Measurements from ENCODE around the gene BTAF1.
"Not testable (repeated sequence)": the region's sequence is repeated elsewhere in the genome, so short reads cannot be mapped to it uniquely, and the experiment has no call there.

The BTAF1 gene

DNA sequence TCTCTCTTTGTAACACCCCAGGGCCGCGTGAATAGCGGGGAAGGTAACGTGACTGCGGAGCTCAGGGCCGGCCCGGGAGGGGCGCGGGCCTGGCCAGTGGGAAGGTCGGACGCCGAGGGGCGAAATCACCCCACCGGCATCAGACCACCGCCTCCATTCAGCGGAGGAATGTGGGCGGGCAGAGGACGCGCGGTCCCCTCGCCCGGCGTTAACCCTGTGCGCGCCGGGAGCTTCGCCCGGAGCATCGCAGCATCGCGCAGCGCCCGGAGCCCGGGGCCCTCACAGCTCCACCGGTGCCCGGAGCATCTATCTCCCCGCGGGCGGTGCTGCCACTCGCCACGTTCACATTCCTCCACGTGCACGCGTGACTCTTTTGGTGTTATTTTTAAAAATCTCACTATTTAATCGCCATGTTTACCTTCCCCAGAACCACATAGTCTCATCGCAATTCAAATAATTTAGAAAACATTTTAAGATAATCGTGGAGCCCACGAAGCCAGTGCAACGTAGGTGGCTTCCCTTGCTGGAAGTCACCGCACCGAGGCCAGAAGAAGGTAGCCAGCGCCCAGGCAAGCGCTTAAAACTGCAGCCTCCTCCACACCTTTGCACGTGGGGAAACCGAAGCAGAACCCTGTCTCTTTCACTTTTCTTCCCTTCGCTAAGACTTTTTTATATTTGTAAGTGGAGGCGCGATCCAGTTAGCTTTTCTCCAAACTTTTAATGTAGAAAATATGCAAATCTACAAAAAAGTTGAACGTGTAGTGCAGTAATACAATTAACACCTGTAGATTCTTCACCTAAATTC lies 36.1 kb upstream of the BTAF1 start:
- peak; percentile 72 for ATAC-seq (ENCODE audit: low read depth)
- peaks cover 14% of the 10 kb centered on the region for H3K4me1 ChIP-seq (ENCODE audit: insufficient read depth, poor library complexity, severe bottlenecking)
- H3K9me3 ChIP-seq (ENCODE audit: severe bottlenecking), result no peaks in the 10 kb centered on the region
- no peak for DNase-seq (ENCODE audit: low spot score)
- H3K36me3 ChIP-seq (ENCODE audit: low read depth), result no peaks in the 10 kb centered on the region
- no peaks in the 10 kb centered on the region for H3K27me3 ChIP-seq (ENCODE audit: insufficient read depth, poor library complexity, severe bottlenecking)
- H3K4me3 ChIP-seq (ENCODE audit: severe bottlenecking), result peak overlapping the region; percentile 29
- H3K27ac ChIP-seq (ENCODE audit: poor library complexity, severe bottlenecking), result no peak overlapping the region
- TF ChIP-seq CTCF (IDR thresholded peaks at IDR 0.05; ENCODE audit: poor library complexity, severe bottlenecking), result no peak

- H3K27me3 ChIP-seq (ENCODE audit: insufficient read depth, poor library complexity, severe bottlenecking), result no peaks in the 10 kb centered on the region
- H3K36me3 ChIP-seq (ENCODE audit: low read depth), result no peaks in the 10 kb centered on the region
- ATAC-seq (ENCODE audit: low read depth), result peak; percentile 80
- TF ChIP-seq CTCF (IDR thresholded peaks at IDR 0.05; ENCODE audit: poor library complexity, severe bottlenecking), result no peak
- no peak overlapping the region for H3K27ac ChIP-seq (ENCODE audit: poor library complexity, severe bottlenecking)
- no peak overlapping the region for H3K4me3 ChIP-seq (ENCODE audit: severe bottlenecking)
- H3K9me3 ChIP-seq (ENCODE audit: severe bottlenecking), result no peaks in the 10 kb centered on the region
- DNase-seq (ENCODE audit: low spot score), result no peak
- H3K4me1 ChIP-seq (ENCODE audit: insufficient read depth, poor library complexity, severe bottlenecking), result peaks cover 14% of the 10 kb centered on the region
Measured at GRCh38 chr10:91891125-91892001, 32.2 kb upstream of the BTAF1 start.

DNA sequence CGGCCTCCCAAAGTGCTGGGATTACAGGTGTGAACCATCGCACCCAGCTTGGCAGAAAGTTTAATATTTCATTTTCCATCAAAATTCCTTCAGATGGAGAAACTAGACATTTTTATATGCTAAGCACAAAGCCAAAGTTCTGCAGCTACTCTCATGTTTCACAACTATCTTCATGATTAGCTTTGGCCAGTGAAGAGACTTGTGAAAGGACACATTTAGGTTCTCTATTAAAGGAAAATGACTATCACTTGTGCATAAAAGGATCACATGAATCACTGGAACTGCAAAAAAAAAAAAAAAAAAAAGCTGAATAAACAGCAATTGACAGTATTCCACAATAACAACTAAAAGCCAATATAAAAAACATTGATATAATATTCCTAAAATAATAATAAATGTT lies 30.5 kb upstream of the BTAF1 start:
- no peak for DNase-seq (ENCODE audit: low spot score)
- Histone ChIP-seq H3K27me3 (ENCODE audit: insufficient read depth, poor library complexity, severe bottlenecking) (no peaks in the 10 kb centered on the region), H3K4me1 (ENCODE audit: insufficient read depth, poor library complexity, severe bottlenecking) (peaks cover 1% of the 10 kb centered on the region), H3K36me3 (ENCODE audit: low read depth) (no peaks in the 10 kb centered on the region), H3K27ac (ENCODE audit: poor library complexity, severe bottlenecking) (no peak overlapping the region), H3K9me3 (ENCODE audit: severe bottlenecking) (no peaks in the 10 kb centered on the region), H3K4me3 (ENCODE audit: severe bottlenecking) (no peak overlapping the region)
- ATAC-seq (ENCODE audit: low read depth), result no peak
- no peak for TF ChIP-seq CTCF (IDR thresholded peaks at IDR 0.05; ENCODE audit: poor library complexity, severe bottlenecking)

- not testable (repeated sequence) for DNase-seq (ENCODE audit: low spot score); H3K27ac ChIP-seq (ENCODE audit: poor library complexity, severe bottlenecking); H3K36me3 ChIP-seq (ENCODE audit: low read depth)
Measured at GRCh38 chr10:91894261-91894685, 29.3 kb upstream of the BTAF1 start.

GRCh38 chr10:91896212-91896756 lies 27.3 kb upstream of the BTAF1 start:
- no peak for DNase-seq (ENCODE audit: low spot score)
- no peak for ATAC-seq (ENCODE audit: low read depth)
- peaks cover 2% of the 10 kb centered on the region for H3K4me1 ChIP-seq (ENCODE audit: insufficient read depth, poor library complexity, severe bottlenecking)
- no peaks in the 10 kb centered on the region for H3K27me3 ChIP-seq (ENCODE audit: insufficient read depth, poor library complexity, severe bottlenecking)
- no peak overlapping the region for H3K27ac ChIP-seq (ENCODE audit: poor library complexity, severe bottlenecking)
- H3K4me3 ChIP-seq (ENCODE audit: severe bottlenecking), result no peak overlapping the region
- no peaks in the 10 kb centered on the region for H3K36me3 ChIP-seq (ENCODE audit: low read depth)
- H3K9me3 ChIP-seq (ENCODE audit: severe bottlenecking), result no peaks in the 10 kb centered on the region
- TF ChIP-seq CTCF (IDR thresholded peaks at IDR 0.05; ENCODE audit: poor library complexity, severe bottlenecking), result no peak

More at GRCh38 chr10:91894261-91894685, 29.3 kb upstream of the BTAF1 start:
- not testable (repeated sequence) for ATAC-seq (ENCODE audit: low read depth); H3K27me3 ChIP-seq (ENCODE audit: insufficient read depth, poor library complexity, severe bottlenecking); H3K9me3 ChIP-seq (ENCODE audit: severe bottlenecking); H3K4me1 ChIP-seq (ENCODE audit: insufficient read depth, poor library complexity, severe bottlenecking); H3K4me3 ChIP-seq (ENCODE audit: severe bottlenecking)
